Activated CD8-positive, alpha-beta memory T cell treated with anti-CD3 and anti-CD28 coated beads for 36 hours (primary cell): Measurements from ENCODE around the gene NACC2. TPM values are rescaled to one million over a fixed set of nuclear protein-coding genes. Genes with fewer than 3 reads are reported as not detected.

ENCODE experiments used
- CTCF ChIA-PET: fragments of 350-600 bp; sonication (Branson Sonifier 250); formaldehyde crosslinking; loops from one replicate; lab custom pipeline; 2021; ENCODE audit warnings: antibody characterized with exemption; lab: Charles Lee
- POLR2A ChIA-PET: fragments of 350-600 bp; sonication (Branson Sonifier 250); formaldehyde crosslinking; loops from one replicate; lab custom pipeline; 2021; ENCODE audit warnings: antibody characterized with exemption; lab: Charles Lee
- total RNA-seq, 2 experiments: library from RNA; stranded (reverse); gene quantifications; one replicate each; pipeline ENCODE4 v1.2.3, GENCODE V29; 2021

NACC2 gene, protein sequence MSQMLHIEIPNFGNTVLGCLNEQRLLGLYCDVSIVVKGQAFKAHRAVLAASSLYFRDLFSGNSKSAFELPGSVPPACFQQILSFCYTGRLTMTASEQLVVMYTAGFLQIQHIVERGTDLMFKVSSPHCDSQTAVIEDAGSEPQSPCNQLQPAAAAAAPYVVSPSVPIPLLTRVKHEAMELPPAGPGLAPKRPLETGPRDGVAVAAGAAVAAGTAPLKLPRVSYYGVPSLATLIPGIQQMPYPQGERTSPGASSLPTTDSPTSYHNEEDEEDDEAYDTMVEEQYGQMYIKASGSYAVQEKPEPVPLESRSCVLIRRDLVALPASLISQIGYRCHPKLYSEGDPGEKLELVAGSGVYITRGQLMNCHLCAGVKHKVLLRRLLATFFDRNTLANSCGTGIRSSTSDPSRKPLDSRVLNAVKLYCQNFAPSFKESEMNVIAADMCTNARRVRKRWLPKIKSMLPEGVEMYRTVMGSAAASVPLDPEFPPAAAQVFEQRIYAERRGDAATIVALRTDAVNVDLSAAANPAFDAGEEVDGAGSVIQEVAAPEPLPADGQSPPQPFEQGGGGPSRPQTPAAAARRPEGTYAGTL
- 1 to 10 TPM; 8.4 to 8.5 TPM for total RNA-seq

DNA sequence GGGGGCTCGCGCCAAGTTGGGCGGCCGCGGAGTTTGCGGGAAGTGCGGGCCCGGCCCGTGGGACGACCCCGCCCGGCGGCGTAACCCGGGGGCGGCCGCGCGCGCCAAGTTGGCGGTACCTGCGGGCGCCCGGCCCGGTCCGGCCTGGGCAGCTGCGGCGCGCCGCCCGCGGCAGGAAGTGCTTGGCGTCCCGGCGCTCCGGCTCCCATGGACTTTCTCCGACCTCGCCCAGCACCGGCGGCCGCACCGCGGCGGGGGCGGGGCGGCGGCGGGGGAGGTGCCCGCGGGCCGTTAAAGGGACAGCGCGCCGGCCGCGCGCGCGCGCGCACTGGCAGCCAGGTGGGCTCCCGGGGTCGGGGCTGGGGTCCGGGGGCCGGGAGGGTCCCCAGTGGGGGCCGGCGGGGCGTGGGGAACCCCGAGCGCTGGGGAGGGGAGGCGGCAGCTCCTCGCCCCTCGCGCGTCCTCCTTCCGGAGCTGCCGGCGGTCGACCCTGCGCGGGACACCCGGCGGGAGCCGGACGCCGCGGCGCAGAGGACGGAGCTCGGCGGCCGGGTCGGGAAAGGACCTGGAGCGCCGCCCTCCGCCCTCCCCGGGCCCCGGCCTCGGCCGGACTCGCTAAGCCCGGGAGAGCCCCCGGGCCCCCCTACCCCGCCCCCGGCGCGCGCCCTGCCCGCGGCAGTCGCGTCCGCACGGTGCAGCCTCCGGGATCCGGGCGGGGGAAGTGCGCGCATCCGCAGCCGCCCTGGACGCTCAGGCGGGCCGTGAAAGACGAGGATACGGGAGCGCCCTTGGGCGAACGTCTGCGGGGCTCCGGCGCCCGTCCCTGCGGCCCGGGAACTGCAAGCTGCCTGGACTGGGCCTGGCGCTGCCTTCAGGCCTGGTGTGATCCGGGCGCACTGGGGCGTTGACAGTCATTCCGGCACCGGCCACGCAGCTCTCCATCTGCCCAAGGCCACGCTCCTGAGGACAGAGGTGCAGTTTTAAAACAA, at the start of gene NACC2:
NACC2 (minus strand) TSS at position 220 of the 989 bp plus-strand sequence. CDS start 44,768 bp downstream, outside the sequence.
- ChIA-PET CTCF (interaction anchor here (0.9 to 2.6 kb wide), 4 partner anchors 12 to 128 kb away, joined by 3 to 13 read pairs (median 8); no protein-coding TSS in a partner anchor), POLR2A (interaction anchor here (0.7 to 2.9 kb wide), 3 partner anchors 9 to 23 kb away, joined by 4 to 18 read pairs (median 9); partner anchors contain the start of gene TMEM250)

DNA sequence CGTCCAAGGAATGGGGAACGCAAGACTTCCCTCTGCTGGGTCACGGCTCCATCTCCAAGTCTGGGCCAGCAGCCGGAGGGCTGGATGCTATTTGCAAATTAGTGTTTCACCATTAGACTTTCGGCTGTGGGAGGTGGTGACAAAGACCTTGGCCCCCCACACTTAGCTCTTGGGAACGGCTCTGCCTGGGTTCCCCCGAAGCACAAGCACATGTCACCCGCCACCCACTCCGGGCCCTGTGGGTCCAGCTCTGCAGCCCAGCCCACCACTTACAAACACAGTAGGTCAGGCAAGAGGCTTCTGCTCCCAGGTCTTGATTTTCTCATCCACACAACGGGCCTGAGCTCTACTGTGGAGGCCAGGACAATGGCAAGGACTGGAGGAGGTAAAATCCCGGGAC, 49.4 kb upstream of the NACC2 start:
- ChIA-PET CTCF (no interaction called here), POLR2A (no interaction called here)

DNA sequence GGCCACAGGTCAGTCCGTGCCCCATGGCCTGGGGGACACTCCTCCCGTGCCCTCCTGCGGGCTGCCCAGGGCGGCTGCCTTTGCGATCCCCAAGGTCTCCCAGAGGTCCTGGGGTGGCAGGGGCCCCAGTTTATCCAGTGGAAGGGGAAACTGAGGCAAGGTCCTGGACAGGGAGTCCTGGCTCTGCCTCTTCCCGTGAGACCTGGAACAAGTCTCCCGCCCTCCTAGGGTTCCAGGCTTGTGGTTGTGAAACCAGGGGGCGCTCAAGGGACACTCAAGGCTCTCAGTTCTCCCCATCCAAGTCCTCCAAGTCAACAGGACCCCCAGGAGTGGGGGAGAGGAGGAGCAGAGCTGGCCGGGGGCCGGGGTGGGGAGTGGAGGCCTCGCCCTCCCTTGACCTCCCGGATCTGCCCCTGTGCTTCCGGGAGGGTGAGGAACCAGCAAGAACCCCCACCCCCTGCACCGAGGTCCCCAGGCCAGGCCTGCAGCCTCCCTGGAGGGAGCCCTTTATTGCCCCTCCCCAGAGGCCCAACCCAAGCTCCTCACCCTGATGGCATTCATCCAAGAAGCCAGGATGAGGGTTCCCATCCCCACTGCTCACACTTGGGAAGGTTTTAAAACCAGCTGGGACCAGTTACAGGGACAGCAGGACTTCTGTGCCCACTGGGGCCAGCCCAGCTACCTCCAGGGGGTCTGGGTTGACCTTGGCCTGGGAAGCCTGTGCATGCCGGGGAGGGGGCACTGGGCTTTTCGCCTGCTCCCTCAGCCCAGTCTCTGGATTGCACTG, 48.3 kb upstream of the NACC2 start:
- POLR2A ChIA-PET: no interaction called here
- CTCF ChIA-PET: no interaction called here

DNA sequence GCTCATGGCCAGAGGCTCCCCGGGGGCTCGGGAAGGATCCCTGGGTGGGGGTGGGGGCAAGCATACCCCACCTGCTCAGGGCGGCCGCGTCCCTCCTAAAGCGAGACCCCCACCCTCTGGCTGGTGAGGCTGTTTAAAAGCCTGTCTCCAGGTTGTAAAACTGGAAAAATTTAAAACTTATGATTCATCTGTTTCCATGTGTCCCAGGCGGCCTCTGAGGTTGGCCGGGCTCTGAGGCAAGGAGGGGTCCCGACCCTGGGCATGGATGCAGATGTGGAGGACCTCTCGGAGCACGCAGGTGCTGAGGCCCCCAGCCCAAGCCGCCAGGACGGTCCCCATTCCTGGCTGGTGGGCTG, 47.7 kb upstream of the NACC2 start:
- ChIA-PET POLR2A (no interaction called here), CTCF (no interaction called here)

DNA sequence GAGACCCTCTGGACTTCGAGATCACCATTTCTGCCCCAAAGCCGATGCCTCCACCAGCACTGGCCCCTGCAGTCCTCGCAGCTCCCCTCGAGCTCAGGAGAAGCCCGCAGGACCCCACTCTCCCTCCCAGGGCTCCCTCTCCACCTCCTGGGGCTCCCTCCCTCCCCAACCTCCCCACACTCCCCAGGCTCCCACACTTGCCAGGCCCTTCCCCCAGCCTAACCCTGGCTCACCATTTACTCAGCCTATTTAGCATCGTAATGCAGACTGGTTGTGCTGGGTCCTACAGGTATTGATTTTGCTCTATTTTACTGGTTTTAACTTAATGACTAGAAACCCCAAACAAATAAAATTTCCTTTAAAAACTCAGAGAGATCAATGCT, 47.3 kb upstream of the NACC2 start:
- ChIA-PET CTCF (no interaction called here), POLR2A (no interaction called here)

DNA sequence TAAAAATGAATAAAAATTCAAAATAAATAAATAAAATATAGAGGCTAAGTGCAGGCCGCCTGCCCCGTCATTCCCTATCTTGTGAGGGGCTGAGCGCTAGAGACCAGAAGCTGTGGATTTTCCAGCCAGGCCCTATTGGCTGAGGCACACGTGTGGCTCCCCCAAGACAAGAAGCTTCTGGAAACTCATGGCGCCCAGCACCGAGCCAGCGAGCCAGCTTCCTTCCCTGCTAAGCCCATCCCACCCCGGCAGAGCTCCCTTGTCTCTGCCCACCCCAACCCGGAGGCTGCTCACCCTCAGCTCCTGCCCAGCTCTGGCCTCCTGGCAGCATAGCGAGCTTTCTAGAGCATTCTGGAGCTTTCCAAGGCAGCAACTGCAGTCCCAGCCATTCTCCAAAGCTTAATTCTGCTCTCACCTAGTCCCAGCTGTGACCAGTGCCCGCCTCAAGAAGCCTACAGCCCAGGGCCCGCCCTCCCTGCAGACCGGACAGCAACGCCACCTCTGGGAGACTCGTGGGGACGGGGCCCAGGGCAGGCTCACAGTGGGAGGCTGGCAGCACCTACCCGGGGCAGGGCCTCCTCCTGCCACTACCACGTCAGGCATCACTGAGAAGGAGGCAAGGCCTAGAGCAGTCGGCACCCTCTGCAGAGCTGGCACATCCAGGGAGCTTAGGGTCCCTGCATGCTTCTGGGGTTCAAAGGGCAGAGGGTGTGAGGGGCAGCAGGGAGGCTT, 46.8 kb upstream of the NACC2 start:
- POLR2A ChIA-PET: no interaction called here
- CTCF ChIA-PET: interaction anchor here (1.0 kb wide), 1 partner anchor 31 kb away, joined by 3 read pairs; no protein-coding TSS in a partner anchor

DNA sequence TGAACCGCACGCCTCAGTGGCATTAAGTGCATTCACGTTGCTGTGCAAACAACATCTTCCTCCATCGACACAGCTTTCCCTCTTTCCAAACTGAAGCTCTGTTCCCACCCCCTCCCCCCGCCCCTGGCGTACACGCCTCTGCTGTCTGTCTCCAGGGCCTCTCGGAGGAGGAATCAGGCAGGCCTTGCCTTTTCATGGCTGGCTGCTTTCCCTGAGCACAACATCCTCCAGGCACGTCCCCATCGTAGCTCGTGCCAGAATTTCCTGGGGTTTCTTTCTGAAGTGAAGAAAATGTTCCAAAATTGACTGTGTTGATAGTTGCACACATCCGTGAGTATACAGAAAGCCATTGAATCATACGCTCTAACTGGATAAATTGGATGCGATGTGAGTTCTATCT, 45.9 kb upstream of the NACC2 start:
- ChIA-PET CTCF (interaction anchor here (1.0 kb wide), 1 partner anchor 30 kb away, joined by 3 read pairs; no protein-coding TSS in a partner anchor), POLR2A (no interaction called here)

DNA sequence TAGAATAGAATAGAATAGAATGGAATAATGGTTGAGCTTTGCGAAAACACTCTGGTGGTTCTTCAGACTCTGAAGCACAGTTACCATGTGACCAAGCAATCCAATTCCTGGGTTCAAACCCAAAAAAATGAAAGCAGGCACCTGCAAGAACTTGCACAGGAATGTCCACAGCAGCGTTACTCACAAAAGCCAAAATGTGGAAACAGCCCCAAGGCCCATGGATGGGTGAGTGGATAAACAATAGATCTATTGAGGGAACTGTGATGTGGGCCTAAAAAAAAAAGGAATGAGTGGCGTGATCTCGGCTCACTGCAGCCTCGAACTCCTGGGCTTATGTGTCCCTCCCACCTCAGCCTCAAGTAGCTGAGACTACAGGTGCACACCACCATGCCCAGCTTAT, 45.0 kb upstream of the NACC2 start:
- POLR2A ChIA-PET: no interaction called here
- CTCF ChIA-PET: interaction anchor here (0.6 kb wide), 1 partner anchor 12 kb away, joined by 3 read pairs; no protein-coding TSS in a partner anchor

DNA sequence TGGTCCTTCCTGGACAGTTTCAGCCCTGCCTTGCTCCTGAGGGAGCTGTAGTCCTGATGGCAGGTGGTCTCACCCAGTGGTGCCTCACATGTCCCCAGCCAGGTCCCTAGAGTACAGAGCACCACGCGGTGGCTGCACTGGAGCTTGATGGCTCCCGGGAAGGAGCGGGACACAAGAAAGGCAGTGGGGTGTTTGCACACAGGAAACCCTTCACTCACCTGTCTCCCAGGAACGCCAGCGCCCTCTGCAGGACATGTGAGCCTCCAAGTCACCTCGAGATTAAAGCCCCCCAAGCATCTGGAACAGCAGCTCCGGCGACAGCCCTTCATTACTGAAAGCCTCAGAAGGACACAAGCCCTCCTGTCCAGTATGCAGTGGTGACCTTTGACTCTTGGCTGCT, 43.5 kb upstream of the NACC2 start:
- POLR2A ChIA-PET: no interaction called here
- CTCF ChIA-PET: interaction anchor here (1.1 to 1.4 kb wide), 4 partner anchors 16 to 539 kb away, joined by 3 to 5 read pairs (median 4); no protein-coding TSS in a partner anchor

DNA sequence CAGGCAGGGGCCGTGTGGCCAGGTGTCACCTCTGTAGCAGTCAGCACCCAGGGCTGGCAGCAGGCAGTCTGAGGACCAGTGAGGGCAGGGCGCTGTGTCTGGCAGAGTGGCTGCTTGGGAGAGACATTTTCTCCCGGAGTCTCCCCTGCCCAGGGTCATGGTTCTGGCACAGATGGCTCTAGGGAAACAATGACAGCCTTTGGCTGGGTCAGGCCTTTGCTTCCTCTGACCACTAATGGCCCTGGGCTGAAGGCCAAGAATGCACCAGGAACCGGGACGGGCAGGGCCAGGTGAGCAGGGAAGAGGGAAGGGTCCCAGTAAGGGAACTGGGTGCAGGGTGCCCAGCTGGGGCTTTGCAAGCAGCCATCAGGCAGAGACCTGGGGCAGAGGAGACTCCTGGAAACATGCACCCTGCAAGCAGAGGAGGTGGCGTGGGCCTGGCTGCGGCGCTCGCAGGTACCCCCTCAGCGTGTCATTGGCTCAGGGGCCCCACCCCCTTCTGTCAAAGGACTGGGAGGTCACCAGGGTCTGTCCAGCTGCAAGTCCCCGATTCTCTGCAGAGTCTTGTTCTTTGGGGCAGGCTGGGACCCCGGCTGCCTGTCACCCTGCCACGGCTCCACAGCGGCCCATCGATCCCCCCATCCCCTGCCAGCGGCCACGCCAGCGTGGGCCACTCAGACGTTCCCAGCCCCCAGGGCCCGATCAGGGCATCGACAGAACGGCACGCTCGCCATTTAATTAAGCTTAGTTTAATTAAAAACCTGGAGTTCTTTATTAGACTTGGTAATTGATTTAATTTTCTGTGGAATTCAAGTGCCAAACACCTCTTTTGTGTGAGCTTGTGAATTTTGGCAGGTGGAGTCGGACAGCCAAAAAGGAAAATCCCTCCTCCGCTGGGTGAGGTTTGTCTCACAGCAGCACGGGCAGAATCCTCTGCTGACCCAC, 42.5 kb upstream of the NACC2 start:
- POLR2A ChIA-PET: no interaction called here
- CTCF ChIA-PET: interaction anchor here (1.3 to 1.4 kb wide), 2 partner anchors 15 to 538 kb away, joined by 3 to 5 read pairs; no protein-coding TSS in a partner anchor

DNA sequence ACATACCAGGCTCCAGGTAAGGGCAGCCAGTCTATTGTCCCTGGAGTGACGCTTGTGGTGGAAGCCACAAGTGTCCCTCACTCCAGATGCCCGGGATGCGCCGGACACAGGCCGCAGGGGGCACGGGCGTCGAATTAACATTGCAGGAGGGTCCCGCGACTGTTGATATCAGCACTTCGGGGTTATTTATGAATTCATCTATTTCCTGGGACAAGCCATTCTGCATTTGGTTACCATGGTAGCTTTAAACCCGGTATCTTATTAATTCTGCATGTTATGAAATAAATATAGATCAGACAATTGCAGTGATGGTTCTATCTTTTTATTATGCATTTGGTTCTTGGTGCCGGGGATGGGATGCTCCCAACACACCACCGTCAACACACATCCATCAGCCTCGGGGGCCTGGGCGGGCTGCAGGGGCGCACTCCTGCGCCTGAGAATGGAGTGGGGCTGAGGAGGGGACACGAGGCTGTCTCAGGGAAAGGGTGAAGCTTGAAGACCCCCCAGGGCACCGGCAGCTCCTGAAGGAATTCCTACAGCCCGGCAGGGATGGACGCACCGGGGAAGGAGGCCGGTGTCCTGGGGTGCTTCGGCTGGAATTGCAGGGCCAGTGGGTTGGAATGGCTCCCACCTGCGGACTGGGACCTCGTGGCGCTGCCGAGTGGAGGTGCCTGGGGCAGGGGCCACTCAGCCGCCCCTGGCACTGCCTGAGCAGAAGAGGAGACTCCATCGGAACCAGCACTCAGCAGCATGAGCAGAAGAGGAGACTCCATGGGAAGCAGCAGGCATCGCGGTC, 41.2 kb upstream of the NACC2 start:
- ChIA-PET POLR2A (no interaction called here), CTCF (interaction anchor here (0.8 kb wide), 1 partner anchor 14 kb away, joined by 3 read pairs; no protein-coding TSS in a partner anchor)

DNA sequence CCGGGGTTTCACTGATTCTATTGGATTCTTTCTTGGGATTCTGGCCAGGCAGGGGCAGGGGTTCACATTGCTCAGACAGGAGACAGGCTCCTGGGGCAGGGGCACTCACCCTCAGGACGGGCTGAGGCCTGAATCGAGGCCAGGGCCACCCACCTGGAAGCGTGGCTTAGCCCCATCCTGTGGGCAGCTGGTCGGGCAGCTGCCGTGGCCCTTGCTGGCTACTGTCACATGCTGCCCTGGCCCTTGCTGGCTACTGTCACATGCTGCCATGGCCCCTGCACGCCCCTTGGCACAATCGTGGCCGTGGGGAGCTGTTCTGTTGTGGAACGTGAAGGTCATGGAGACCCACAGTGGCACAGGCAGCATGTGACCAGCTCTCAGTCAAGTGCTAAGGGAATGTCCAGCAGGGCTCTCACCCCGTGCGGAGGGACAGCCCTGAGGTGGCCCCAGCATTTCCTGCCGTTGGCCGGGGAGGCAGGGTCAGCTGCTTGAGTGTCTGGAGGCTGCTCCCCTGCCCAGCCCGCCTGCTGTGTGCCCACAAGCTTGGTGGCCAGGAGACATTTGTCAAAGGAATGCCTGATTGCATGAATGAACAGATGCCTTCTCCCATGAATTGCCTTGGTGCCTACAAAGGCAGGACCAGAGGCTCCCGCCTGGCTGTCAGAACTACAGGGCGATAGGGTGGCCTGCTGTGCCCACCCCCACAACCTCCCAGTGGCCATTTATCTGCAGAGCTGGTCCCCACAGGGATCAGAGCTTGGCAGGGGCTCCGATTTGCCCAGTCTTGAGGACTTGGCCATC, 40.4 kb upstream of the NACC2 start:
- POLR2A ChIA-PET: no interaction called here
- CTCF ChIA-PET: interaction anchor here (0.8 kb wide), 1 partner anchor 13 kb away, joined by 3 read pairs; no protein-coding TSS in a partner anchor

DNA sequence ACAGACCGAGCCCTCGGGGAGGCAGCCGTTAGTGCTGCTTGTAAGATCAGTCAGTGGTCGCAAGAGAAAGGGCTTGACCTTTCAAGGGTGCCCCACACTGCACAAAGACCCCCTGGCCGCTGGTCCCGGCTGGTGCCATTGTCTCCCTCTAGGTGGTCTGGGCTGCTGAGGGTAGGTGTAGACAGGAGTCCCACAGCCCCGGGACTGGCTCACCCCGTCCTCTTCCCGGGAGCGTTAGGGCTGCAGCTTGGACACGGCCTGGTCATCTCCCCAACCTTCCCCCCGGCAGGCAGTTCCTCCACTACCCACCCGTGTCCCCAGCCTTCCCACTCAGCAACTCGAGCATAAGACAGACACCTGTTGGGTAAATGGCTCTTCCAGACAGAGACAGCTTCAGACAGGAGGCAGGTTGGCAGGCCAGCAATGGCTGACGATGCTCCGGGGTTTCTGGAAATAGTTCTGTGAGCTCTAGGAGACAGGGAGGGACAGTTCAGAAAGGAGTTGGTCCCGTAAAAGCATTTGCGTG, 38.9 kb upstream of the NACC2 start:
- ChIA-PET CTCF (no interaction called here), POLR2A (no interaction called here)

DNA sequence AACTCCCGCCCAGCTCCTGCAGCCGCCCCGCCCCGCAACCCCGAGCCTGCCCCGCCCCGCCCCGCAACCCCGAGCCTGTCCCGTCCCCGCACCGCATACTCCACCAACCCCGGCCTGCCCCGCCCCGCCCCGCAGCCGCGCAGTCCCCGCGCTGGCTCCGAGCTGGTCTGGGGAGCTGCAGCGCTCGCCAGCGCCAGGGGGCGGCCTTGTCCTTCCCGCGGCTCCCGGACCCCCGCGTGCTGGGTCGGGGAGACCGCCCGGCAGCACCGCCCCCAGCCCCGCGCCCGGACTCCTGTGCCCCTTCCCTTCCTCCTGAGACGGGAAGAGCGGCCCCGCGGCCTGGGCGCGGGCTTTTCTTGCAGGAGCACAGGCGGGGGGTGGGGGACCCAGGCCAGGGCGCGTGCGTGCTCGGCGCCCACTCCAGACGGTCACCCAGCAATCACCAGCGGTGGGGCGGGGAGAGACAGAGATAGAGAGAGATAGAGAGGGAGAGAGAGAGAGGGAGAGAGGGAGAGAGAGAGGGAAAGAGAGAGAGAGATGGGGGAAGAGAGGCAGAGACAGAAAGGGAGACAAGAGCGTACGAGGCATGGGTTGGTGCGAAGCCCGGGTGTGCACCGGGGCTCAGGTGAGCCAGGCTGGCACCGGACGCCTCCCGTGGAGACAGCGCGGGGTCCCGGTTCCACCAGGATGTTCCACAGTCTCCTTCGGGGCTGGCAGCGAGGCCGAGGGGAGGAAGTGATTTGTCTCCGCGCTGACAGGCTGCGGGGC, 38.3 kb upstream of the NACC2 start:
- ChIA-PET CTCF (interaction anchor here (0.8 kb wide), 1 partner anchor 166 kb away, joined by 3 read pairs; no protein-coding TSS in a partner anchor), POLR2A (no interaction called here)
